Body of pancreas (tissue), 4 donors: ENCODE data around the gene R3HDM4. TPM values are rescaled to one million over a fixed set of nuclear protein-coding genes. Genes with fewer than 3 reads are reported as not detected.
"Not testable (repeated sequence)": the region's sequence is repeated elsewhere in the genome, so short reads cannot be mapped to it uniquely, and the experiment has no call there.

Experiments used
- ATAC-seq: fragments of 150-250 bp; one replicate; pipeline ENCODE4 v1.9.1; 2016
- DNase-seq, 4 donors: peaks; one replicate each; pipeline ENCODE4 v3.0.0-alpha.2; 2019
- H3K27ac ChIP-seq, 4 donors: fragments of 200-600 bp; sonication (generic); 1 replicate in 3 of 4; 2 replicates in 1 of 4; pipeline versions ENCODE4 v1.5.1 to v1.6.1; 2016 to 2019; ENCODE audit warnings: mild to moderate bottlenecking in 1 of 4, mixed read lengths in 1 of 4, moderate library complexity in 1 of 4
- H3K27me3 ChIP-seq, 2 donors: fragments of 200-600 bp; sonication (generic); one replicate each; pipeline ENCODE4 v1.6.0; 2016; ENCODE audit warnings: mild to moderate bottlenecking in 1 of 2
- H3K36me3 ChIP-seq, 2 donors: fragments of 200-600 bp; sonication (generic); replicated peaks in 1 of 2; 2 replicates each; pipeline ENCODE4 v1.5.1; 2016; ENCODE audit warnings: low read depth in 2 of 2; ENCODE audit not compliant: insufficient read depth in 1 of 2
- H3K4me1 ChIP-seq: fragments of 200-600 bp; sonication (generic); one replicate; pipeline ENCODE4 v1.6.0; 2016
- H3K4me3 ChIP-seq, 2 donors: fragments of 200-600 bp; sonication (generic); 1 replicate in 1 of 2; 2 replicates in 1 of 2; pipeline ENCODE4 v1.5.1; 2016 to 2019
- H3K9me3 ChIP-seq, 3 donors: fragments of 200-600 bp; sonication (generic); 1 replicate in 2 of 3; 2 replicates in 1 of 3; pipeline ENCODE4 v1.5.1; 2016
- CTCF ChIP-seq, 7 experiments: fragments of 450-650 bp in 4 of 7; fragments of 200-600 bp in 3 of 7; sonication (generic) in 3 of 7; IDR thresholded peaks; one replicate each; pipeline ENCODE4 v1.5.1; 2016 to 2019; ENCODE audit warnings: antibody characterized with exemption in 7 of 7
- POLR2A ChIP-seq, 3 donors: fragments of 450-650 bp; IDR thresholded peaks; one replicate each; pipeline ENCODE4 v1.6.1; 2016; ENCODE audit warnings: antibody characterized with exemption in 3 of 3, mild to moderate bottlenecking in 2 of 3
- WGBS, 2 donors: methylation state at CpG; one replicate each; pipeline ENCODE4 v1.1.5; 2017; 5-methylcytosine and 5-hydroxymethylcytosine counted together
- intact Hi-C: fragments of 100-400 bp; cut with DNase I; formaldehyde crosslinking; loops from one replicate; pipeline ENCODE4 v1.15.1; 2023
- small RNA-seq: library from RNA; depleted of rRNA; stranded (forward); fragments of <200 nt; gene quantifications from one replicate; pipeline ENCODE3, GENCODE V24; 2016
- total RNA-seq, 2 donors: library from RNA; depleted of rRNA; stranded (reverse); fragments of >200 nt; gene quantifications; one replicate each; pipeline ENCODE4 v1.1.0, GENCODE V29; 2016

The R3HDM4 gene
- total RNA-seq, 2 donors from 2014 or later = 11.2 to 34.0 TPM

GRCh38 chr19:850221-850978 lies 62.6 kb downstream of the R3HDM4 start:
- H3K36me3 ChIP-seq = no peaks in the 10 kb centered on the region
- TF ChIP-seq CTCF (IDR thresholded peaks at IDR 0.05) (no peak), POLR2A (IDR thresholded peaks at IDR 0.05) (peak in 2 of 3 donors; percentile 39 to 51)
- peak overlapping the region; percentile 33 to 88 (median 72) for H3K27ac ChIP-seq
- ATAC-seq (peak; percentile 95), DNase-seq (peak; percentile 89 to 93 (median 91))
- H3K9me3 ChIP-seq = no peaks in the 10 kb centered on the region
- H3K4me1 ChIP-seq = peaks cover 12% of the 10 kb centered on the region
- H3K4me3 ChIP-seq = no peak overlapping the region
- 15% methylated on average over 27 of the region's 28 CpGs; no CpG with 5 or more reads in 1 of the 2 donors for WGBS, 2 donors
- intact Hi-C loops = no loop called here
- H3K27me3 ChIP-seq = peaks cover 0 to 6% of the 10 kb centered on the region in 2 donors

GRCh38 chr19:849195-849594 lies 63.8 kb downstream of the R3HDM4 start:
- peak in 1 of 4 donors; percentile 7 for DNase-seq
- 71 to 79% methylated on average over 8 of the region's 8 CpGs for WGBS, 2 donors
- H3K27ac ChIP-seq, H3K27me3 ChIP-seq, intact Hi-C loops, H3K9me3 ChIP-seq, ATAC-seq, H3K4me3 ChIP-seq, H3K36me3 ChIP-seq: not testable (repeated sequence)
- peaks cover 12% of the 10 kb centered on the region for H3K4me1 ChIP-seq

- H3K27me3 ChIP-seq = peaks cover 0 to 11% of the 10 kb centered on the region in 2 donors
- no peak for DNase-seq
- no peak overlapping the region for H3K4me3 ChIP-seq
- no peaks in the 10 kb centered on the region for H3K9me3 ChIP-seq
- intact Hi-C loops = no loop called here
- 27 to 47% methylated on average over 7 to 12 of the region's 12 CpGs for WGBS, 2 donors
- no peaks in the 10 kb centered on the region for H3K36me3 ChIP-seq
- peaks cover 18% of the 10 kb centered on the region for H3K4me1 ChIP-seq
- TF ChIP-seq CTCF (IDR thresholded peaks at IDR 0.05) = no peak
- no peak for TF ChIP-seq POLR2A (IDR thresholded peaks at IDR 0.05)
- no peak overlapping the region for H3K27ac ChIP-seq
- ATAC-seq = no peak
These were observed 64.6 kb downstream of the R3HDM4 start for GRCh38 chr19:848386-848921.

Small RNA genes lying within 50 kb of the gene (small RNA-seq; reads per million reads assigned to genes)
- not detected for gene RNU6-9

Other genes with a start within 250 kb of the R3HDM4 start
- 100 to 1,000 TPM in 1 of 2 donors, 10 to 100 TPM in 1; 72.4 to 236 TPM for gene FSTL3, start 236.8 kb downstream of the R3HDM4 start, total RNA-seq
- gene PRSS57, start 217.8 kb downstream of the R3HDM4 start, total RNA-seq = not detected
- 10 to 100 TPM; 14.8 to 32.6 TPM for gene PALM, start 204.3 kb downstream of the R3HDM4 start, total RNA-seq
- 1 to 10 TPM in 1 of 2 donors, under 1 TPM in 1; 0.99 to 3.4 TPM for gene MISP, start 162.1 kb downstream of the R3HDM4 start, total RNA-seq
- 100 to 1,000 TPM in 1 of 2 donors, 10 to 100 TPM in 1; 78.9 to 100 TPM for gene PTBP1, start 115.8 kb downstream of the R3HDM4 start, total RNA-seq
- gene PLPPR3, start 91.3 kb downstream of the R3HDM4 start, total RNA-seq = not detected
- under 1 TPM in 1 of 2 donors, not detected in 1; 0.26 TPM for gene AZU1, start 85.4 kb downstream of the R3HDM4 start, total RNA-seq
- under 1 TPM in 1 of 2 donors, not detected in 1; 0.99 TPM for gene PRTN3, start 72.2 kb downstream of the R3HDM4 start, total RNA-seq
- not detected for gene ELANE, start 60.9 kb downstream of the R3HDM4 start, total RNA-seq
- gene CFD, start 53.6 kb downstream of the R3HDM4 start, total RNA-seq = 100 to 1,000 TPM; 134 to 825 TPM
- 10 to 100 TPM; 35.0 to 49.8 TPM for gene MED16, start 20.0 kb downstream of the R3HDM4 start, total RNA-seq
- gene RNU6-9, start 19.7 kb downstream of the R3HDM4 start, total RNA-seq = not detected
- gene KISS1R, start 4.1 kb upstream of the R3HDM4 start, total RNA-seq = 1 to 10 TPM in 1 of 2 donors, not detected in 1; 3.3 TPM
- gene ARID3A, start 12.8 kb upstream of the R3HDM4 start, total RNA-seq = 1 to 10 TPM; 3.1 to 5.9 TPM
- gene WDR18, start 71.1 kb upstream of the R3HDM4 start, total RNA-seq = 10 to 100 TPM; 15.3 to 53.1 TPM
- under 1 TPM in 1 of 2 donors, not detected in 1; 0.26 TPM for gene GRIN3B, start 87.2 kb upstream of the R3HDM4 start, total RNA-seq
- 100 to 1,000 TPM; 142 to 306 TPM for gene TMEM259, start 107.9 kb upstream of the R3HDM4 start, total RNA-seq
- gene RNU6-2, start 108.3 kb upstream of the R3HDM4 start, total RNA-seq = not detected
- gene CNN2, start 113.4 kb upstream of the R3HDM4 start, total RNA-seq = 10 to 100 TPM; 30.7 to 42.5 TPM
- 10 to 100 TPM; 33.7 to 87.3 TPM for gene ABCA7, start 126.9 kb upstream of the R3HDM4 start, total RNA-seq
- gene ARHGAP45, start 153.9 kb upstream of the R3HDM4 start, total RNA-seq = 10 to 100 TPM; 13.2 to 23.4 TPM
- 10 to 100 TPM; 24.9 to 78.1 TPM for gene POLR2E, start 182.2 kb upstream of the R3HDM4 start, total RNA-seq
- 100 to 1,000 TPM; 152 to 157 TPM for gene GPX4, start 190.8 kb upstream of the R3HDM4 start, total RNA-seq